GM21619 (cell line): ENCODE measurements around the gene LRFN2.

ENCODE experiments used
- ATAC-seq: cut with Tn5 transposase; IDR thresholded peaks from one replicate; pipeline ENCODE4 v1.9.1; 2021; ENCODE audit not compliant: unreplicated experiment

LRFN2 gene

GRCh38 chr6:40479706-40480105 lies 107.5 kb downstream of the LRFN2 start:
- ATAC-seq: no peak

- ATAC-seq: no peak
Measured at GRCh38 chr6:40477246-40478126, 109.7 kb downstream of the LRFN2 start.

GRCh38 chr6:40476673-40477072 lies 110.5 kb downstream of the LRFN2 start:
- ATAC-seq: no peak

GRCh38 chr6:40474937-40475336 lies 112.2 kb downstream of the LRFN2 start:
- no peak for ATAC-seq

- no peak for ATAC-seq
Measured at GRCh38 chr6:40473026-40473425, 114.1 kb downstream of the LRFN2 start.

GRCh38 chr6:40472353-40472752 lies 114.8 kb downstream of the LRFN2 start:
- no peak for ATAC-seq

- ATAC-seq: no peak
Measured at GRCh38 chr6:40471243-40471642, 115.9 kb downstream of the LRFN2 start.

- no peak for ATAC-seq
Measured at GRCh38 chr6:40469323-40469722, 117.8 kb downstream of the LRFN2 start.

GRCh38 chr6:40466986-40467539 lies 120.1 kb downstream of the LRFN2 start:
- no peak for ATAC-seq

GRCh38 chr6:40461643-40462042 lies 125.5 kb downstream of the LRFN2 start:
- ATAC-seq: no peak

- ATAC-seq: no peak
Measured at GRCh38 chr6:40460380-40460779, 126.8 kb downstream of the LRFN2 start.

GRCh38 chr6:40457261-40457660 lies 129.9 kb downstream of the LRFN2 start:
- ATAC-seq: no peak

GRCh38 chr6:40456390-40457013 lies 130.7 kb downstream of the LRFN2 start:
- ATAC-seq: no peak

GRCh38 chr6:40455686-40456389 lies 131.3 kb downstream of the LRFN2 start:
- no peak for ATAC-seq

GRCh38 chr6:40450483-40450882 lies 136.7 kb downstream of the LRFN2 start:
- no peak for ATAC-seq

- no peak for ATAC-seq
Measured at GRCh38 chr6:40444811-40445210, 142.4 kb downstream of the LRFN2 start.

GRCh38 chr6:40444312-40444711 lies 142.9 kb downstream of the LRFN2 start:
- no peak for ATAC-seq

GRCh38 chr6:40443842-40444241 lies 143.3 kb downstream of the LRFN2 start:
- no peak for ATAC-seq

GRCh38 chr6:40442591-40442990 lies 144.6 kb downstream of the LRFN2 start:
- ATAC-seq: no peak

- ATAC-seq: no peak
Measured at GRCh38 chr6:40441150-40441549, 146.0 kb downstream of the LRFN2 start.

GRCh38 chr6:40440053-40440452 lies 147.1 kb downstream of the LRFN2 start:
- no peak for ATAC-seq
